HEK293 (cell line): ENCODE data around the gene PPP4R1.
A peak's percentile ranks its signal among the peaks of the same experiment; 100 is the strongest.

Source experiments
- CTCF ChIP-seq: fragments of 450-650 bp; formaldehyde crosslinking; IDR thresholded peaks from 2 replicates; pipeline ENCODE4 v1.5.1; 2016; ENCODE audit warnings: missing biosample characterization, missing genetic modification characterization
- REST ChIP-seq: fragments of 450-650 bp; formaldehyde crosslinking; IDR thresholded peaks from 2 replicates; pipeline ENCODE4 v1.5.1; 2016; ENCODE audit warnings: missing biosample characterization, missing genetic modification characterization
- ZNF18 ChIP-seq: fragments of 450-650 bp; formaldehyde crosslinking; IDR thresholded peaks from 2 replicates; pipeline ENCODE4 v1.5.1; 2016; ENCODE audit warnings: missing biosample characterization, missing genetic modification characterization
- ZNF274 ChIP-seq, 2 experiments: fragments of 200-500 bp in 1 of 2; fragments of 450-650 bp in 1 of 2; sonication (Bioruptor generic) in 1 of 2; formaldehyde crosslinking in 1 of 2; IDR thresholded peaks; 2 replicates each; pipeline versions ENCODE4 v1.5.1 to v1.6.1; 2014 to 2016; ENCODE audit warnings: borderline replicate concordance in 1 of 2, inconsistent platforms in 1 of 2, low read length in 1 of 2, missing biosample characterization in 1 of 2, missing genetic modification characterization in 1 of 2
- ZNF350 ChIP-seq: fragments of 450-650 bp; formaldehyde crosslinking; IDR thresholded peaks from 2 replicates; pipeline ENCODE4 v1.5.0; 2017; ENCODE audit warnings: missing biosample characterization, mild to moderate bottlenecking, missing genetic modification characterization
- ZSCAN23 ChIP-seq: fragments of 450-650 bp; formaldehyde crosslinking; IDR thresholded peaks from 2 replicates; pipeline ENCODE4 v1.5.1; 2016; ENCODE audit warnings: missing biosample characterization, missing genetic modification characterization
- TF ChIP-seq, protein P1 (sequence below): sonication (generic); formaldehyde crosslinking; IDR thresholded peaks from 2 replicates; pipeline ENCODE4 v1.8.1; 2022; ENCODE audit warnings: mild to moderate bottlenecking, moderate library complexity, missing genetic modification reagents
- TF ChIP-seq, protein P2 (sequence below): fragments of 450-650 bp; formaldehyde crosslinking; IDR thresholded peaks from 2 replicates; pipeline ENCODE4 v1.5.1; 2016; ENCODE audit warnings: missing biosample characterization, missing genetic modification characterization

GRCh38 chr18:9516437-9517064 lies 97.8 kb downstream of the PPP4R1 start:
- TF ChIP-seq ZNF350 (tag by site-specific recombination) (no peak), ZNF18 (tag by site-specific recombination) (no peak), CTCF (peak; percentile 43; the same call in 1 of the 2 replicates), ZNF274 (IDR thresholded peaks at IDR 0.05; ENCODE audit: low read length) (no peak), ZNF274 (tag by site-specific recombination; IDR thresholded peaks at IDR 0.05; ENCODE audit: borderline replicate concordance) (no peak), ZSCAN23 (no peak), REST (tag by site-specific recombination) (no peak)
- TF ChIP-seq, protein P1, sequence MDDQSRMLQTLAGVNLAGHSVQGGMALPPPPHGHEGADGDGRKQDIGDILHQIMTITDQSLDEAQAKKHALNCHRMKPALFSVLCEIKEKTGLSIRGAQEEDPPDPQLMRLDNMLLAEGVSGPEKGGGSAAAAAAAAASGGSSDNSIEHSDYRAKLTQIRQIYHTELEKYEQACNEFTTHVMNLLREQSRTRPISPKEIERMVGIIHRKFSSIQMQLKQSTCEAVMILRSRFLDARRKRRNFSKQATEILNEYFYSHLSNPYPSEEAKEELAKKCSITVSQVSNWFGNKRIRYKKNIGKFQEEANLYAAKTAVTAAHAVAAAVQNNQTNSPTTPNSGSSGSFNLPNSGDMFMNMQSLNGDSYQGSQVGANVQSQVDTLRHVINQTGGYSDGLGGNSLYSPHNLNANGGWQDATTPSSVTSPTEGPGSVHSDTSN (CRISPR knock-in tag) = no peak
- TF ChIP-seq, protein P2, sequence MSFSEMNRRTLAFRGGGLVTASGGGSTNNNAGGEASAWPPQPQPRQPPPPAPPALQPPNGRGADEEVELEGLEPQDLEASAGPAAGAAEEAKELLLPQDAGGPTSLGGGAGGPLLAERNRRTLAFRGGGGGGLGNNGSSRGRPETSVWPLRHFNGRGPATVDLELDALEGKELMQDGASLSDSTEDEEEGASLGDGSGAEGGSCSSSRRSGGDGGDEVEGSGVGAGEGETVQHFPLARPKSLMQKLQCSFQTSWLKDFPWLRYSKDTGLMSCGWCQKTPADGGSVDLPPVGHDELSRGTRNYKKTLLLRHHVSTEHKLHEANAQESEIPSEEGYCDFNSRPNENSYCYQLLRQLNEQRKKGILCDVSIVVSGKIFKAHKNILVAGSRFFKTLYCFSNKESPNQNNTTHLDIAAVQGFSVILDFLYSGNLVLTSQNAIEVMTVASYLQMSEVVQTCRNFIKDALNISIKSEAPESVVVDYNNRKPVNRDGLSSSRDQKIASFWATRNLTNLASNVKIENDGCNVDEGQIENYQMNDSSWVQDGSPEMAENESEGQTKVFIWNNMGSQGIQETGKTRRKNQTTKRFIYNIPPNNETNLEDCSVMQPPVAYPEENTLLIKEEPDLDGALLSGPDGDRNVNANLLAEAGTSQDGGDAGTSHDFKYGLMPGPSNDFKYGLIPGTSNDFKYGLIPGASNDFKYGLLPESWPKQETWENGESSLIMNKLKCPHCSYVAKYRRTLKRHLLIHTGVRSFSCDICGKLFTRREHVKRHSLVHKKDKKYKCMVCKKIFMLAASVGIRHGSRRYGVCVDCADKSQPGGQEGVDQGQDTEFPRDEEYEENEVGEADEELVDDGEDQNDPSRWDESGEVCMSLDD (tag by site-specific recombination) = no peak
